BJ (cell line): ENCODE results near the gene PTGES. TPM values are rescaled to one million over a fixed set of nuclear protein-coding genes. Genes with fewer than 3 reads are reported as not detected.

Experiments used
- CTCF ChIA-PET: fragments of 350-600 bp; formaldehyde crosslinking; extraction: SDS; loops from one replicate; lab custom pipeline; 2021; ENCODE audit warnings: antibody characterized with exemption, inconsistent platforms; lab: Yijun Ruan, JAX
- POLR2A ChIA-PET: fragments of 300-600 bp; sonication (Branson Sonifier 250); formaldehyde crosslinking; extraction: SDS; loops from one replicate; lab custom pipeline; 2021; ENCODE audit warnings: antibody characterized with exemption; lab: Charles Lee
- DNase-seq: peaks from one replicate; pipeline ENCODE4 v3.0.0-alpha.2; 2011; ENCODE audit warnings: low read depth
- H3K27me3 ChIP-seq: 2 replicates; pipeline ENCODE4 v1.6.0; 2011; ENCODE audit warnings: low read length; ENCODE audit not compliant: control insufficient read depth, insufficient read depth
- H3K36me3 ChIP-seq: 2 replicates; pipeline ENCODE4 v1.5.1; 2011; ENCODE audit warnings: low read length; ENCODE audit not compliant: control insufficient read depth, insufficient read depth
- H3K4me3 ChIP-seq: 2 replicates; pipeline ENCODE4 v1.5.1; 2011; ENCODE audit warnings: low read depth, mild to moderate bottlenecking, control low read depth, low read length
- CTCF ChIP-seq: IDR thresholded peaks from 2 replicates; pipeline ENCODE4 v1.5.1; 2011; ENCODE audit warnings: low read depth, mild to moderate bottlenecking, control low read depth, inconsistent platforms, low read length, moderate library complexity; ENCODE audit not compliant: insufficient read depth
- polyA plus RNA-seq: library from polyadenylated mRNA; depleted of rRNA; stranded (reverse); fragments of >200 nt; gene quantifications from 2 replicates; pipeline ENCODE4 v1.2.3, GENCODE V29; 2011

PTGES gene
- polyA plus RNA-seq, 1 experiment = 16.4 TPM

- TF ChIP-seq CTCF = no peak
- no peak for DNase-seq
- POLR2A ChIA-PET = interaction anchor here (0.6 kb wide), 1 partner anchor 23 kb away, joined by 6 read pairs; no protein-coding TSS in a partner anchor
Measured at GRCh38 chr9:129724456-129725190, 28.2 kb downstream of the PTGES start.

GRCh38 chr9:129722913-129723312, 29.9 kb downstream of the PTGES start:
- no peaks in the 10 kb centered on the region for H3K27me3 ChIP-seq
- peaks cover 24% of the 10 kb centered on the region for H3K36me3 ChIP-seq
- no peak for TF ChIP-seq CTCF
- POLR2A ChIA-PET = no interaction called here
- no peak overlapping the region for H3K4me3 ChIP-seq
- CTCF ChIA-PET = interaction anchor here (1.0 to 1.7 kb wide), 3 partner anchors 15 to 591 kb away, joined by 3 to 6 read pairs (median 3); no protein-coding TSS in a partner anchor
- DNase-seq = no peak

More at GRCh38 chr9:129724456-129725190, 28.2 kb downstream of the PTGES start:
- H3K4me3 ChIP-seq = no peak overlapping the region
- peaks cover 19% of the 10 kb centered on the region for H3K36me3 ChIP-seq
- CTCF ChIA-PET = interaction anchor here (1.5 to 5.7 kb wide), 7 partner anchors 11 to 83 kb away, joined by 4 to 79 read pairs (median 46); partner anchors contain the start of gene ASB6
- no peaks in the 10 kb centered on the region for H3K27me3 ChIP-seq

GRCh38 chr9:129720865-129721545, 31.8 kb downstream of the PTGES start:
- DNase-seq = no peak
- Histone ChIP-seq H3K36me3 (peaks cover 24% of the 10 kb centered on the region), H3K4me3 (no peak overlapping the region), H3K27me3 (no peaks in the 10 kb centered on the region)
- POLR2A ChIA-PET = no interaction called here
- CTCF ChIA-PET = interaction anchor here (0.5 to 1.3 kb wide), 4 partner anchors 9 to 58 kb away, joined by 3 to 6 read pairs (median 3); no protein-coding TSS in a partner anchor
- TF ChIP-seq CTCF = no peak

DNA sequence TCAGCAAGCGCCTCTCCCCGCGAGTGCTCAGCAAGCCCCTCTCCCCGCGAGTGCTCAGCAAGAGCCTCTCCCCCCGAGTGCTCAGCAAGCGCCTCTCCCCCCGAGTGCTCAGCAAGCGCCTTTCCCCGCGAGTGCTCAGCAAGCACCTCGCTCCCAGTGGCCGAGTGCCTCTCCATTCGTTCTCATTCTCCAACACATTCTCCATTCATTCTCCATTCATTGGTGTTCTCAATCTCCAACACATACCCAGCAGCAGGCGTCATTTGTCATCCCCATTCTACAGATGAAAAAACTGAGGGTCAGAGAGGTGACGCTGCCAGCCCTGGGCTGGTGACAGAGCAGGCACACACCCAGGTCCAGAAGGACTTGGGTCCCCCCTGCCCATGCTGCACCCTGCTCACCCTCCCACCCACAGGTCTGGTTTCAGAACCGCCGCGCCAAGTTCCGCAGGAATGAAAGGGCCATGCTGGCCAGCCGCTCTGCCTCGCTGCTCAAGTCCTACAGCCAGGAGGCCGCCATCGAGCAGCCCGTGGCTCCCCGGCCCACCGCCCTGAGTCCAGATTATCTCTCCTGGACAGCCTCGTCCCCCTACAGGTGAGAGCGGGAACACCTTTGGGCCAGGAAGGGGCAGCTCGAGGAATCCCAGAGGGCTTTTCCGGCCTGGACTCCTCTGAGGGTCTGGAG, 32.5 kb downstream of the PTGES start:
- H3K27me3 ChIP-seq = no peaks in the 10 kb centered on the region
- no peak overlapping the region for H3K4me3 ChIP-seq
- H3K36me3 ChIP-seq = peaks cover 24% of the 10 kb centered on the region
- ChIA-PET CTCF (interaction anchor here (0.5 to 1.3 kb wide), 4 partner anchors 8 to 59 kb away, joined by 3 to 6 read pairs (median 3); no protein-coding TSS in a partner anchor), POLR2A (no interaction called here)
- no peak for DNase-seq
- TF ChIP-seq CTCF = peak; percentile 34; the same call in 1 of the 2 replicates
